HepG2 (cell line): Measurements from ENCODE around the gene ONECUT2. TPM values are rescaled to one million over a fixed set of nuclear protein-coding genes. Genes with fewer than 3 reads are reported as not detected.
"Not testable (repeated sequence)": the region's sequence is repeated elsewhere in the genome, so short reads cannot be mapped to it uniquely, and the experiment has no call there.

Experiments used
- ATAC-seq: fragments of 200-7000 bp; cut with Tn5 transposase; 3 replicates; pipeline ENCODE4 v1.9.1; 2020; ENCODE audit warnings: mild to moderate bottlenecking, moderate library complexity
- BruUV-seq: library from RNA; stranded (reverse); fragments of 400-500 nt; replicated peaks from 2 replicates; lab custom pipeline; 2021; lab: Mats Ljungman, UMichigan
- CTCF ChIA-PET: fragments of 300-600 bp; formaldehyde crosslinking; extraction: SDS; loops from one replicate; lab custom pipeline; 2021; ENCODE audit warnings: low total read pairs, inconsistent platforms, low intra/inter-chr PET ratio; lab: Yijun Ruan, JAX
- POLR2A ChIA-PET: fragments of 350-600 bp; sonication (Branson Sonifier 250); formaldehyde crosslinking; loops from one replicate; lab custom pipeline; 2020; ENCODE audit warnings: antibody characterized with exemption, inconsistent platforms; lab: Yijun Ruan, JAX
- DNase-seq: peaks from one replicate; pipeline ENCODE4 v3.0.0-alpha.2; 2015; ENCODE audit warnings: low spot score
- FAIRE-seq: peaks from 3 replicates; lab custom pipeline; 2011; peaks lifted over from hg19 to GRCh38; lab: Jason Lieb, UNC
- H2AFZ ChIP-seq: one replicate; pipeline ENCODE4 v1.6.1; 2011; ENCODE audit warnings: low read length, inconsistent platforms
- H3K27ac ChIP-seq: fragments of 300-600 bp; 3 replicates; pipeline ENCODE4 v1.8.0; 2011; ENCODE audit warnings: mixed run types, mild to moderate bottlenecking, mixed read lengths, low read length, inconsistent platforms; ENCODE audit not compliant: insufficient read depth; ENCODE audit errors: extremely low read length
- H3K27me3 ChIP-seq, 2 experiments: fragments of 200-600 bp in 1 of 2; 2 replicates in 1 of 2; 3 replicates in 1 of 2; pipeline versions ENCODE4 v1.6.0 to v1.8.0; 2011; ENCODE audit warnings: low read length in 2 of 2, mild to moderate bottlenecking in 2 of 2, moderate library complexity in 2 of 2, inconsistent platforms in 1 of 2; ENCODE audit not compliant: insufficient read depth in 2 of 2, control insufficient read depth in 1 of 2
- H3K36me3 ChIP-seq, 2 experiments: fragments of 200-600 bp in 1 of 2; replicated peaks in 1 of 2; 2 replicates in 1 of 2; 3 replicates in 1 of 2; pipeline versions ENCODE4 v1.5.1 to v1.8.0; 2011; ENCODE audit warnings: low read length in 2 of 2, inconsistent platforms in 1 of 2; ENCODE audit not compliant: insufficient read depth in 2 of 2, control insufficient read depth in 1 of 2
- H3K4me1 ChIP-seq: 2 replicates; pipeline ENCODE4 v1.5.1; 2012; ENCODE audit warnings: low read length, inconsistent platforms; ENCODE audit not compliant: insufficient read depth
- H3K4me2 ChIP-seq: 2 replicates; pipeline ENCODE4 v1.6.0; 2011; ENCODE audit warnings: low read depth, low read length, inconsistent platforms
- H3K4me3 ChIP-seq, 3 experiments: fragments of 200-600 bp in 1 of 3; sonication (generic), shearing (Covaris generic) in 1 of 3; replicated peaks in 1 of 3; 2 replicates each; pipeline ENCODE4 v1.5.1; 2011 to 2016; ENCODE audit warnings: low read length in 3 of 3, inconsistent platforms in 2 of 3, low read depth in 2 of 3, mild to moderate bottlenecking in 2 of 3, control low read depth in 1 of 3, mixed read lengths in 1 of 3; ENCODE audit not compliant: insufficient read depth in 1 of 3
- H3K79me2 ChIP-seq: one replicate; pipeline ENCODE4 v1.6.1; 2011; ENCODE audit warnings: low read length, inconsistent platforms; ENCODE audit not compliant: insufficient read depth
- H3K9ac ChIP-seq: 2 replicates; pipeline ENCODE4 v1.6.0; 2011; ENCODE audit warnings: mild to moderate bottlenecking, low read depth, low read length, inconsistent platforms; ENCODE audit not compliant: insufficient read depth
- H3K9me3 ChIP-seq: 2 replicates; pipeline ENCODE4 v1.5.1; 2012; ENCODE audit warnings: mild to moderate bottlenecking, low read length
- H4K20me1 ChIP-seq: 2 replicates; pipeline ENCODE4 v1.6.0; 2011; ENCODE audit warnings: inconsistent platforms, mild to moderate bottlenecking, low read length, moderate library complexity; ENCODE audit not compliant: insufficient read depth
- BCL6 ChIP-seq: IDR thresholded peaks from 2 replicates; pipeline ENCODE4 v1.6.1; 2016; ENCODE audit warnings: missing genetic modification reagents, missing compliant biosample characterization
- KDM3A ChIP-seq: IDR thresholded peaks from 2 replicates; pipeline ENCODE4 v1.6.1; 2018; ENCODE audit warnings: low read depth, missing compliant biosample characterization
- KMT2A ChIP-seq: sonication (generic); formaldehyde crosslinking; IDR thresholded peaks from 2 replicates; pipeline ENCODE4 v1.4.0; 2020; ENCODE audit warnings: missing genetic modification reagents
- THAP11 ChIP-seq: IDR thresholded peaks from 2 replicates; pipeline ENCODE4 v1.6.1; 2016; ENCODE audit warnings: missing biosample characterization, missing genetic modification reagents
- WGBS: methylation state at CpG from one replicate; pipeline ENCODE4 v1.1.6; 2017; ENCODE audit warnings: low lambda C conversion rate; 5-methylcytosine and 5-hydroxymethylcytosine counted together
- in situ Hi-C: cut with HindIII; loops from 2 replicates; pipeline ENCODE4 v1.10.0; 2017; ENCODE audit warnings: low pct_unique_long_range_greater_than_20kb; ENCODE audit not compliant: extremely low pct_ligation_motif_present
- intact Hi-C: fragments of 100-400 bp; cut with micrococcal nuclease; formaldehyde crosslinking; loops from one replicate; pipeline ENCODE4 v1.10.0; 2022; ENCODE audit not compliant: unreplicated experiment
- polyA plus RNA-seq, 8 experiments: library from polyadenylated mRNA; depleted of rRNA in 3 of 8; stranded (reverse) in 7 of 8; unstranded in 1 of 8; fragments of >200 nt; fragmentation: Illumina TruSeq in 4 of 8; extraction: Trizol in 4 of 8; gene quantifications; 2 replicates each; pipeline versions ENCODE4 v1.2.1 to v1.2.3, GENCODE V29; 2011 to 2016; ENCODE audit warnings: low read depth in 4 of 8, missing spikeins in 1 of 8, mixed read lengths in 1 of 8; ENCODE audit not compliant: insufficient read depth in 1 of 8
- total RNA-seq, 5 experiments: library from RNA; depleted of rRNA; stranded (reverse); fragments of >200 nt; fragmentation: Illumina TruSeq; extraction: Trizol; gene quantifications; 2 replicates each; pipeline ENCODE4 v1.2.3, GENCODE V29; 2016; ENCODE audit warnings: low read depth in 1 of 5

Gene ONECUT2
- total and polyA plus RNA-seq, 2 of the 13 experiments (the other 11 are each of a cell fraction or from before 2014, with no cell fraction given), result 3.0 to 3.2 TPM

DNA sequence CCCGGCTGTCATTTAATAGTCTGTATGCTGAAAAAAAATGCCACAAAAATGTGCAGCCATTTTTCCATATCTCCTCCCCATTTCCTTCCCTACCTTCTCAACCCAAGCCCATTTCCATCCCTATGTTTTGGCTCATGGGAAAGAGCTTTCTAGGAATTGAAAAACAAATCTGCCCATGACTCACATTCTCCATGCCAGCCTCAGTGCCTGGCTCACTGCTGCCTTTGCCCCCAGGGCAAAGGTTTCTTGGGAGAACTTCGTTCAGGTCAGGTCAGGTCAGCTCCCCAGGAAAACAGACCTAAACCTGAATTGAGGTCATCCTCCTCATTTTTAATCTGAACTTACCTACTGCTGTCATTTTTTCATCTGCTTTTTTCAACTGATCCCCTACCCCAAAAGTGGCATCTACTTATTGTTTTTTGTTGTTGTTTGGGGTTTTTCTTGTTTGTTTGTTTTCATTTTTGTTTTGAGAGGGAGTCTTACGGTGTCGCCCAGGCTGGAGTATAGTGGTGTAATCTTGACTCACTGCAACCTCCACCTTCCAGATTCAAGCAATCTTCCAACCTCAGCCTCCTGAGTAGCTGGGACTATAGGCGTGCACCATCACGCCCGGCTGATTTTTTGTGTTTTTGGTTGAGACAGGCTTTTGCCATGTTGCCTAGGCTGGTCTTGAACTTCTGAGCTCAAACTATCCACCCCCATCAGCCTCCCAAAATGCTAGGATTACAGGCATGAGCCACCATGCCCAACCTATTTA lies 84.7 kb downstream of the ONECUT2 start:
- Histone ChIP-seq H3K79me2 (no peaks in the 10 kb centered on the region), H4K20me1 (no peaks in the 10 kb centered on the region), H3K4me2 (no peak overlapping the region), H3K36me3 (no peaks in the 10 kb centered on the region), H3K4me3 (no peak overlapping the region), H3K9me3 (no peaks in the 10 kb centered on the region), H3K9ac (no peak overlapping the region), H3K27ac (no peak overlapping the region), H3K4me1 (no peaks in the 10 kb centered on the region), H2AFZ (no peak overlapping the region), H3K27me3 (no peaks in the 10 kb centered on the region)
- CTCF ChIA-PET, result no interaction called here
- FAIRE-seq (no peak), DNase-seq (no peak), ATAC-seq (no peak)
- in situ Hi-C loops, result no loop called here
- intact Hi-C loops, result no loop called here
- no TSS peak for BruUV-seq
- TF ChIP-seq KMT2A (CRISPR knock-in tag) (no peak), KDM3A (CRISPR knock-in tag) (no peak), BCL6 (CRISPR knock-in tag) (peak; percentile 61)
- WGBS, result 54% methylated on average over 7 of the region's 7 CpGs
- POLR2A ChIA-PET, result no interaction called here

DNA sequence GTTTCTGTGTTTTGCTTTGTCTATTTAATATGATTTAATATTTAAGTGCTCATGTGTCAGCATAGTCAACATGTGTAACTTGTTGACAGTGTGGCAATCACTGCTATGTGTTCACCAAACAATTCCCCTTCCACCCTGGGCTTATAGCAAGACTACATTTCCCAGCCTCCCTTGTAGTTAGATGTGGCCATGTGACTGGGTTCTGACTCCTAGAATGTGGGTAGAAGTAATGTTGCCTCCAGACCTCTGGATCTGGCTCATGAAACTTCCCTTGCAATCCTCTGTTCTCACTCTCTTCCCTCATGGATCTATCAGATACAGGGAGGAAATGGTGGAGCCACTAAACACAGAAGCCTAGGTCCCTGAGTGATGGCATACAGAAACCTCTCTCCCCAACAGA lies 87.2 kb downstream of the ONECUT2 start:
- H3K9ac ChIP-seq, CTCF ChIA-PET, H3K79me2 ChIP-seq, in situ Hi-C loops, H3K27me3 ChIP-seq, H4K20me1 ChIP-seq, H2AFZ ChIP-seq, ATAC-seq, intact Hi-C loops, POLR2A ChIA-PET, H3K4me2 ChIP-seq, H3K9me3 ChIP-seq, BruUV-seq, DNase-seq, FAIRE-seq, H3K27ac ChIP-seq, H3K4me1 ChIP-seq, H3K36me3 ChIP-seq, H3K4me3 ChIP-seq: not testable (repeated sequence)
- peak; percentile 55; the same call in 1 of the 2 replicates for TF ChIP-seq THAP11 (CRISPR knock-in tag)
